Endodermal cell (in vitro differentiated cells): ENCODE data around the gene TRMO. TPM values are rescaled to one million over a fixed set of nuclear protein-coding genes. Genes with fewer than 3 reads are reported as not detected.

Source experiments
- DNase-seq: peaks from one replicate; pipeline ENCODE4 v3.0.0-alpha.2; 2017
- H3K27ac ChIP-seq: 2 replicates; pipeline ENCODE4 v1.5.1; 2013; ENCODE audit warnings: mild to moderate bottlenecking, low read depth, low read length, moderate library complexity
- H3K27me3 ChIP-seq: 2 replicates; pipeline ENCODE4 v1.6.1; 2013; ENCODE audit warnings: mild to moderate bottlenecking, low read length, moderate library complexity; ENCODE audit not compliant: insufficient read depth, control insufficient read depth, poor library complexity, severe bottlenecking
- H3K36me3 ChIP-seq: 2 replicates; pipeline ENCODE4 v1.7.0; 2013; ENCODE audit warnings: mild to moderate bottlenecking, low read length, moderate library complexity; ENCODE audit not compliant: control insufficient read depth, insufficient read depth
- H3K4me1 ChIP-seq: one replicate; pipeline ENCODE4 v1.7.0; 2013; ENCODE audit warnings: low read length; ENCODE audit not compliant: control insufficient read depth, insufficient read depth
- H3K4me3 ChIP-seq: 2 replicates; pipeline ENCODE4 v1.5.1; 2013; ENCODE audit warnings: mild to moderate bottlenecking, low read length, moderate library complexity
- H3K9ac ChIP-seq: 2 replicates; pipeline ENCODE4 v1.6.1; 2013; ENCODE audit warnings: mild to moderate bottlenecking, low read length, moderate library complexity; ENCODE audit not compliant: poor library complexity, severe bottlenecking; ENCODE audit errors: extremely low read depth
- H3K9me3 ChIP-seq: 2 replicates; pipeline ENCODE4 v1.6.1; 2013; ENCODE audit warnings: mild to moderate bottlenecking, low read length, moderate library complexity; ENCODE audit not compliant: control insufficient read depth
- H3K27ac Mint-ChIP-seq: 2 replicates; pipeline ENCODE4 v1.8.0; 2020; ENCODE audit warnings: mixed read lengths
- H3K27me3 Mint-ChIP-seq: 2 replicates; pipeline ENCODE4 v1.8.0; 2021; ENCODE audit warnings: mild to moderate bottlenecking, mixed read lengths; ENCODE audit not compliant: insufficient read depth
- H3K36me3 Mint-ChIP-seq: 2 replicates; pipeline ENCODE4 v1.8.0; 2020; ENCODE audit warnings: low read depth, mixed read lengths
- H3K4me1 Mint-ChIP-seq: 2 replicates; pipeline ENCODE4 v1.8.0; 2020; ENCODE audit warnings: mixed read lengths
- H3K4me3 Mint-ChIP-seq: 2 replicates; pipeline ENCODE4 v1.8.0; 2020; ENCODE audit warnings: mild to moderate bottlenecking, moderate library complexity, mixed read lengths
- H3K9me3 Mint-ChIP-seq: 2 replicates; pipeline ENCODE4 v1.8.0; 2020; ENCODE audit warnings: mild to moderate bottlenecking, mixed read lengths
- CTCF ChIP-seq: fragments of 200-600 bp; sonication (generic); conservative IDR thresholded peaks from 2 replicates; pipeline ENCODE4 v1.5.0; 2021; ENCODE audit warnings: antibody characterized with exemption, mild to moderate bottlenecking
- WGBS, 2 experiments: methylation state at CpG; one replicate each; pipeline versions ENCODE4 v1.1.5 to v1.1.7; 2013; ENCODE audit warnings: missing lambda C conversion rate in 2 of 2, mixed read lengths in 1 of 2; ENCODE audit not compliant: insufficient coverage in 1 of 2, insufficient read length in 1 of 2; 5-methylcytosine and 5-hydroxymethylcytosine counted together
- total RNA-seq, 2 donors: library from RNA; stranded (reverse); fragmentation: NEBNext Ultra II Directional in 1 of 2; extraction: Animal tissue kit (Norgen Biotek cat#: 25700) in 1 of 2; gene quantifications; 2 replicates in 1 of 2; 3 replicates in 1 of 2; pipeline ENCODE4 v1.2.1, GENCODE V29; 2021

TRMO gene
- total RNA-seq, 2 donors from 2014 or later, result 4.9 to 7.2 TPM

DNA sequence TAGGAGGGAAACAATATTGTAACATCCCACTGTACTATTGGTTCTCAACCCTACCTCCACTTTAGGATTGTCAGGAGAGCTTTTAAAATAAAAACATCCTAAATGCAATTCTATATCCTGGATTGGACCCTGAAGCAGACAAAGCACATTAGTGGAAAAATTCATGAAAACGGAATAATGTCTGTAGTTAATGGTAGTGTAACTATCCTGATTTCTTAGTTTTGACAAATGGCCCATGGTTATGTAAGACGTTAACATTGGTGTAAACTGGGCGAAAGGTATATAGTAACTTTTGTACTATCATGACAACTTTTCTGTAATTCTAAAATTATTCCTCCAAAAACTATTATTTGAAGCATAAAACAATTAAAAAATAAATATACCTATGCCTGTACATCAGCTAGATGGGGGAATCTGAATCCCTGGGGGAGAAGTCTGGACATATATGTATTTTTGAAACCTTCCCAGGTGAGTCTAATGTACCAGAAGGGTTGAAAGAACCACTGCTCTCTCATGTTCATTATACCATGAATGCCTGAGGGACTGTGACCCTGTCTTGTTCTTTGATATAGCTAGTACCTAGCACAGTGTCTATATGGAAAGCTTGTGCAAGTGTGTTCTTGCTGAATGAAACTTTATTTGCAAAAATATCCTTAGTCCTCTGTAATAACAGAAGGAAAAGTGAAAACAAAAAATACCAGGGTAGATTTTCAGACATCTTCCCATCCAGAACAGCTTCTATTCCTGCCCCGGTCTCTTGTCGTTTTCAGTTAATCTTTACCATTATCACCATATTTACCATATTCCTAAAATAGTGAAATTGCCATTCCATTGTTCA lies 3.4 kb upstream of the TRMO start:
- no peak for DNase-seq
- H3K27me3 ChIP-seq, result peaks cover 64% of the 10 kb centered on the region
- H3K27me3 Mint-ChIP-seq, result peaks cover 59% of the 10 kb centered on the region
- H3K27ac ChIP-seq, result no peak overlapping the region
- H3K9me3 ChIP-seq, result no peaks in the 10 kb centered on the region
- no peaks in the 10 kb centered on the region for H3K36me3 ChIP-seq
- H3K4me3 ChIP-seq, result no peak overlapping the region
- no peak overlapping the region for H3K9ac ChIP-seq
- WGBS, 2 experiments, result 68 to 78% methylated on average over 3 to 5 of the region's 5 CpGs
- H3K9me3 Mint-ChIP-seq, result peaks cover 2% of the 10 kb centered on the region
- no peak overlapping the region for H3K27ac Mint-ChIP-seq
- peaks cover 3% of the 10 kb centered on the region for H3K36me3 Mint-ChIP-seq
- no peak for TF ChIP-seq CTCF
- H3K4me1 ChIP-seq, result no peaks in the 10 kb centered on the region
- peaks cover 8% of the 10 kb centered on the region for H3K4me1 Mint-ChIP-seq
- H3K4me3 Mint-ChIP-seq, result no peak overlapping the region

GRCh38 chr9:97924386-97924785 lies 2.1 kb upstream of the TRMO start:
- TF ChIP-seq CTCF, result no peak
- Mint-ChIP-seq H3K27me3 (peaks cover 47% of the 10 kb centered on the region), H3K27ac (no peak overlapping the region), H3K4me1 (peaks cover 8% of the 10 kb centered on the region), H3K36me3 (peaks cover 3% of the 10 kb centered on the region), H3K4me3 (no peak overlapping the region), H3K9me3 (peaks cover 2% of the 10 kb centered on the region)
- Histone ChIP-seq H3K27ac (no peak overlapping the region), H3K4me3 (no peak overlapping the region), H3K36me3 (no peaks in the 10 kb centered on the region), H3K27me3 (peaks cover 50% of the 10 kb centered on the region), H3K4me1 (no peaks in the 10 kb centered on the region), H3K9ac (no peak overlapping the region), H3K9me3 (no peaks in the 10 kb centered on the region)
- 74 to 77% methylated on average over 3 to 4 of the region's 4 CpGs for WGBS, 2 experiments
- no peak for DNase-seq

DNA sequence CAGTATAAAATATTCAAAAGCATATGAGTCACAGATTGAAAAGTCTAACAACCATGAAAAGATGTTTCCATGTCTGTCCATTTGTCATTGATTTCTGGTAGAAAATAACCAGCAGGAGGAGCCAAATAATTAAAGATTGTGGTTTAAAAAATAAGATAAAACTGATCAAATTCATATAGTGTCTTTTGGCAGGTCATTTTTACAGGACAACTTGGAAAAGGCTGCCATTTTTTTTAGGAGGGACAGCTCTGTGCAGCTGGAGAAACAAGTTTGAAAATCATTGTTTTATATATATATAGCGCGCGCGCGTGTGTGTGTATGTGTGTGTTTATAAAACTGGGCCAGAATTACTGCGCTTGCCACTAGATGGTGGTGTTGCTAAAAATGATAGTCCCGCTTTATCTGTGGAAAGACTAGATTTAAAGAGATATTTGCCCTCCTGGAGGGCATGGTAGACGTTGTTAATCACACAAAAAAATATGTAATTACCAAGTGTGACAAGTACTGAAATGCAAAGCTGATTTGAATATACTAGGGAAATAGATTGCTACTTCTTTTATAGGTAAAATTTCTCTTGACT lies 1.3 kb upstream of the TRMO start:
- Mint-ChIP-seq H3K27me3 (peaks cover 43% of the 10 kb centered on the region), H3K4me3 (peak overlapping the region; percentile 64), H3K4me1 (peaks cover 8% of the 10 kb centered on the region), H3K27ac (no peak overlapping the region), H3K36me3 (peaks cover 3% of the 10 kb centered on the region), H3K9me3 (peaks cover 2% of the 10 kb centered on the region)
- Histone ChIP-seq H3K9ac (no peak overlapping the region), H3K27ac (no peak overlapping the region), H3K4me3 (peak overlapping the region; percentile 87), H3K27me3 (peaks cover 43% of the 10 kb centered on the region), H3K36me3 (no peaks in the 10 kb centered on the region), H3K9me3 (no peaks in the 10 kb centered on the region), H3K4me1 (no peaks in the 10 kb centered on the region)
- peak; percentile 82 for DNase-seq
- 4 to 8% methylated on average over 2 to 8 of the region's 8 CpGs for WGBS, 2 experiments
- TF ChIP-seq CTCF, result peak; percentile 89
